PC-3 (cell line): Measurements from ENCODE around the gene RFX7. TPM values are rescaled to one million over a fixed set of nuclear protein-coding genes. Genes with fewer than 3 reads are reported as not detected.
"Not testable (repeated sequence)": the region's sequence is repeated elsewhere in the genome, so short reads cannot be mapped to it uniquely, and the experiment has no call there.

ENCODE experiments used
- ATAC-seq: fragments of 200-7000 bp; cut with Tn5 transposase; 2 replicates; pipeline ENCODE4 v1.9.1; 2020; ENCODE audit warnings: mild to moderate bottlenecking, moderate library complexity
- BruUV-seq: library from RNA; stranded (reverse); fragments of 400-500 nt; replicated peaks from 2 replicates; lab custom pipeline; 2021; lab: Mats Ljungman, UMichigan
- CTCF ChIA-PET: fragments of 300-600 bp; sonication (Branson Sonifier 250); formaldehyde crosslinking; loops from one replicate; lab custom pipeline; 2022; ENCODE audit warnings: antibody characterized with exemption; lab: Charles Lee
- POLR2A ChIA-PET: fragments of 300-600 bp; sonication (Branson Sonifier 250); formaldehyde crosslinking; loops from one replicate; lab custom pipeline; 2022; ENCODE audit warnings: antibody characterized with exemption; ENCODE audit not compliant: unreplicated experiment; lab: Charles Lee
- DNase-seq: peaks from one replicate; pipeline ENCODE4 v3.0.0-alpha.2; 2015
- H2AFZ ChIP-seq: fragments of 300-600 bp; sonication (generic); 2 replicates; pipeline ENCODE4 v1.6.0; 2016; ENCODE audit warnings: antibody characterized with exemption, low read length
- H3F3A ChIP-seq: fragments of 300-600 bp; sonication (generic); one replicate; pipeline ENCODE4 v1.6.0; 2017; ENCODE audit warnings: antibody characterized with exemption, low read length, control low read depth, mild to moderate bottlenecking; ENCODE audit not compliant: unreplicated experiment
- H3K27ac ChIP-seq: fragments of 300-600 bp; sonication (generic); 2 replicates; pipeline ENCODE4 v1.5.1; 2016; ENCODE audit warnings: mild to moderate bottlenecking, low read length
- H3K27me3 ChIP-seq: fragments of 300-600 bp; sonication (generic); 2 replicates; pipeline ENCODE4 v1.6.1; 2016; ENCODE audit warnings: low read length, mixed read lengths
- H3K36me3 ChIP-seq: fragments of 300-600 bp; sonication (generic); 2 replicates; pipeline ENCODE4 v1.6.1; 2016; ENCODE audit warnings: low read depth, mixed run types, low read length, mixed read lengths
- H3K4me1 ChIP-seq: fragments of 300-600 bp; sonication (generic); 2 replicates; pipeline ENCODE4 v1.5.1; 2016; ENCODE audit warnings: low read length; ENCODE audit not compliant: insufficient read depth
- H3K4me2 ChIP-seq: fragments of 300-600 bp; sonication (generic); 2 replicates; pipeline ENCODE4 v1.6.0; 2016; ENCODE audit warnings: low read length
- H3K4me3 ChIP-seq: fragments of 300-600 bp; sonication (generic); 2 replicates; pipeline ENCODE4 v1.5.1; 2016; ENCODE audit warnings: mild to moderate bottlenecking, low read length, mixed read lengths
- H3K79me2 ChIP-seq: fragments of 300-600 bp; sonication (generic); 2 replicates; pipeline ENCODE4 v1.6.1; 2017; ENCODE audit warnings: low read length, mixed read lengths
- H3K9ac ChIP-seq: fragments of 300-600 bp; sonication (generic); 2 replicates; pipeline ENCODE4 v1.6.0; 2016; ENCODE audit warnings: mild to moderate bottlenecking, low read length
- H3K9me2 ChIP-seq: fragments of 300-600 bp; sonication (generic); replicated peaks from 2 replicates; pipeline ENCODE4 v1.6.1; 2016; ENCODE audit warnings: mixed run types, low read length, mixed read lengths
- H3K9me3 ChIP-seq: fragments of 300-600 bp; sonication (generic); 2 replicates; pipeline ENCODE4 v1.6.1; 2016; ENCODE audit warnings: low read length, mixed read lengths
- H4K20me1 ChIP-seq: fragments of 300-600 bp; sonication (generic); 2 replicates; pipeline ENCODE4 v1.6.1; 2016; ENCODE audit warnings: low read length, mixed read lengths
- EZH2 ChIP-seq: fragments of 300-600 bp; sonication (generic); IDR thresholded peaks from one replicate; pipeline ENCODE4 v1.6.1; 2017; ENCODE audit warnings: antibody characterized with exemption, mild to moderate bottlenecking, low read length; ENCODE audit not compliant: unreplicated experiment
- EZH2phosphoT487 ChIP-seq: fragments of 300-600 bp; sonication (generic); IDR thresholded peaks from 2 replicates; pipeline ENCODE4 v1.6.1; 2018; ENCODE audit warnings: mild to moderate bottlenecking, antibody characterized with exemption, low read length, borderline replicate concordance
- intact Hi-C: fragments of 100-400 bp; cut with micrococcal nuclease; formaldehyde crosslinking; loops from 2 replicates; pipeline ENCODE4 v1.9.0; 2023
- total RNA-seq: library from RNA; depleted of rRNA; stranded (reverse); fragments of >200 nt; gene quantifications from 2 replicates; pipeline ENCODE4 v1.2.3, GENCODE V29; 2014
- TF ChIP-seq, protein P1 (sequence below): fragments of 300-600 bp; sonication (generic); conservative IDR thresholded peaks from 2 replicates; pipeline ENCODE4 v1.5.1; 2017; ENCODE audit warnings: antibody characterized with exemption, low read depth, mild to moderate bottlenecking, low read length

The RFX7 gene
- total RNA-seq, 1 experiment from 2014 or later: 2.8 TPM

- POLR2A ChIA-PET: no interaction called here
- BruUV-seq: no TSS peak
- Histone ChIP-seq H3K4me1 (no peaks in the 10 kb centered on the region), H3K9me3 (no peaks in the 10 kb centered on the region), H3K4me2 (no peak overlapping the region), H3K27ac (no peak overlapping the region), H2AFZ (no peak overlapping the region), H3K4me3 (no peak overlapping the region), H3K79me2 (peaks cover 61% of the 10 kb centered on the region), H3F3A (no peaks in the 10 kb centered on the region), H3K9me2 (no peaks in the 10 kb centered on the region), H3K36me3 (no peaks in the 10 kb centered on the region), H4K20me1 (no peaks in the 10 kb centered on the region), H3K9ac (no peak overlapping the region), H3K27me3 (no peaks in the 10 kb centered on the region)
- DNase-seq: no peak
- TF ChIP-seq EZH2 (no peak), EZH2phosphoT487 (no peak)
- TF ChIP-seq, protein P1, sequence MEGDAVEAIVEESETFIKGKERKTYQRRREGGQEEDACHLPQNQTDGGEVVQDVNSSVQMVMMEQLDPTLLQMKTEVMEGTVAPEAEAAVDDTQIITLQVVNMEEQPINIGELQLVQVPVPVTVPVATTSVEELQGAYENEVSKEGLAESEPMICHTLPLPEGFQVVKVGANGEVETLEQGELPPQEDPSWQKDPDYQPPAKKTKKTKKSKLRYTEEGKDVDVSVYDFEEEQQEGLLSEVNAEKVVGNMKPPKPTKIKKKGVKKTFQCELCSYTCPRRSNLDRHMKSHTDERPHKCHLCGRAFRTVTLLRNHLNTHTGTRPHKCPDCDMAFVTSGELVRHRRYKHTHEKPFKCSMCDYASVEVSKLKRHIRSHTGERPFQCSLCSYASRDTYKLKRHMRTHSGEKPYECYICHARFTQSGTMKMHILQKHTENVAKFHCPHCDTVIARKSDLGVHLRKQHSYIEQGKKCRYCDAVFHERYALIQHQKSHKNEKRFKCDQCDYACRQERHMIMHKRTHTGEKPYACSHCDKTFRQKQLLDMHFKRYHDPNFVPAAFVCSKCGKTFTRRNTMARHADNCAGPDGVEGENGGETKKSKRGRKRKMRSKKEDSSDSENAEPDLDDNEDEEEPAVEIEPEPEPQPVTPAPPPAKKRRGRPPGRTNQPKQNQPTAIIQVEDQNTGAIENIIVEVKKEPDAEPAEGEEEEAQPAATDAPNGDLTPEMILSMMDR: no peak
- CTCF ChIA-PET: no interaction called here
- intact Hi-C loops: no loop called here
- no peak for ATAC-seq
Observed at GRCh38 chr15:56207711-56208110, 36.0 kb downstream of the RFX7 start.

DNA sequence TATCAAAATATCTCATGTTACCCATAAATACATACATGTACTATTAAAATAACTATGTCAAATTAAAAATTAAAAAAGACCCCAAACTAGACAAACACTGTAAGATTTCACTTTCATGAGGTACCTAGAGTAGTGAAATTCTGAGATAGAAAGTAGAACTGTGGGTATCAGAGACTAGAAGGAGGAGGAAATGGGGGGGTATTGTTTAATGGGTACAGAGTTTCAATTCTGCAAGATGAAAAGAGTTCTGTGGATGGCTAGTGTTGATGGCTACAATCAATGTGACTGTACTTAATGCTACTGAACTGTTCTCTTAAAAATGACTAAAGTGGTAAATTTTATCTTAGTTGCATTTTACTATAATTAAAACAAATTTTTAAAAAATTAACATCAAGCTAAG lies 36.6 kb downstream of the RFX7 start:
- Histone ChIP-seq H3K27me3 (no peaks in the 10 kb centered on the region), H3K36me3 (no peaks in the 10 kb centered on the region), H3K27ac (no peak overlapping the region), H4K20me1 (no peaks in the 10 kb centered on the region), H3K4me2 (no peak overlapping the region), H3K9me3 (no peaks in the 10 kb centered on the region), H3K9ac (no peak overlapping the region), H3K9me2 (no peaks in the 10 kb centered on the region), H3K4me3 (no peak overlapping the region), H3K4me1 (no peaks in the 10 kb centered on the region), H3K79me2 (peaks cover 61% of the 10 kb centered on the region), H3F3A (no peaks in the 10 kb centered on the region), H2AFZ (no peak overlapping the region)
- no TSS peak for BruUV-seq
- ATAC-seq: no peak
- ChIA-PET CTCF (no interaction called here), POLR2A (no interaction called here)
- DNase-seq: no peak
- intact Hi-C loops: no loop called here
- TF ChIP-seq, protein P1: no peak
- TF ChIP-seq EZH2 (no peak), EZH2phosphoT487 (no peak)

- no peak overlapping the region for H2AFZ ChIP-seq
- no peaks in the 10 kb centered on the region for H3K4me1 ChIP-seq
- no TSS peak for BruUV-seq
- H3K9me2 ChIP-seq: no peaks in the 10 kb centered on the region
- ATAC-seq (no peak), DNase-seq (no peak)
- no peaks in the 10 kb centered on the region for H3K36me3 ChIP-seq
- no peak overlapping the region for H3K9ac ChIP-seq
- peaks cover 44% of the 10 kb centered on the region for H3K79me2 ChIP-seq
- H3K27ac ChIP-seq: no peak overlapping the region
- no peak overlapping the region for H3K4me2 ChIP-seq
- no peak overlapping the region for H3K4me3 ChIP-seq
- TF ChIP-seq EZH2 (no peak), EZH2phosphoT487 (no peak)
- TF ChIP-seq, protein P1: no peak
- no peaks in the 10 kb centered on the region for H4K20me1 ChIP-seq
- intact Hi-C loops: no loop called here
- no peaks in the 10 kb centered on the region for H3K27me3 ChIP-seq
- ChIA-PET CTCF (no interaction called here), POLR2A (no interaction called here)
- H3F3A ChIP-seq: no peaks in the 10 kb centered on the region
- no peaks in the 10 kb centered on the region for H3K9me3 ChIP-seq
Observed at GRCh38 chr15:56205061-56205876, 38.4 kb downstream of the RFX7 start.

GRCh38 chr15:56203312-56203922 lies 40.3 kb downstream of the RFX7 start:
- H3K9me2 ChIP-seq, H3K9me3 ChIP-seq, CTCF ChIA-PET, H3F3A ChIP-seq, H3K36me3 ChIP-seq, H3K4me3 ChIP-seq, DNase-seq, H2AFZ ChIP-seq, H3K4me1 ChIP-seq, BruUV-seq, ATAC-seq, H3K9ac ChIP-seq, H3K27me3 ChIP-seq, H4K20me1 ChIP-seq, intact Hi-C loops, H3K4me2 ChIP-seq, H3K27ac ChIP-seq, POLR2A ChIA-PET: not testable (repeated sequence)
- peaks cover 42% of the 10 kb centered on the region for H3K79me2 ChIP-seq
